Ishikawa (cell line): ENCODE measurements around the gene EIF2AK3.

ENCODE experiments used
- CEBPB ChIP-seq: IDR thresholded peaks from 2 replicates; pipeline ENCODE4 v1.6.1; 2012
- CREB1 ChIP-seq: IDR thresholded peaks from 2 replicates; pipeline ENCODE4 v1.6.1; 2012; ENCODE audit warnings: low read depth
- EGR1 ChIP-seq: IDR thresholded peaks from 2 replicates; pipeline ENCODE4 v1.6.1; 2012
- EP300 ChIP-seq: IDR thresholded peaks from 2 replicates; pipeline ENCODE4 v1.6.1; 2012; ENCODE audit warnings: borderline replicate concordance
- MAX ChIP-seq: IDR thresholded peaks from 2 replicates; pipeline ENCODE4 v1.6.1; 2012
- NFIC ChIP-seq: IDR thresholded peaks from 2 replicates; pipeline ENCODE4 v1.6.1; 2012
- RAD21 ChIP-seq: IDR thresholded peaks from 2 replicates; pipeline ENCODE4 v1.6.1; 2012; ENCODE audit warnings: low read depth
- REST ChIP-seq: IDR thresholded peaks from 2 replicates; pipeline ENCODE4 v1.6.1; 2012; ENCODE audit warnings: low read depth, mild to moderate bottlenecking
- TAF1 ChIP-seq: IDR thresholded peaks from 2 replicates; pipeline ENCODE4 v1.6.1; 2012; ENCODE audit warnings: low read depth, mild to moderate bottlenecking
- TEAD4 ChIP-seq: IDR thresholded peaks from 2 replicates; pipeline ENCODE4 v1.6.1; 2012
- YY1 ChIP-seq: IDR thresholded peaks from 2 replicates; pipeline ENCODE4 v1.6.1; 2012; ENCODE audit warnings: low read depth

GRCh38 chr2:88563129-88563528, 64.1 kb downstream of the EIF2AK3 start:
- no peak for TF ChIP-seq EGR1
- TF ChIP-seq CEBPB, result no peak
- TF ChIP-seq MAX, result no peak
- TF ChIP-seq TEAD4, result no peak
- no peak for TF ChIP-seq REST
- TF ChIP-seq YY1, result no peak
- TF ChIP-seq CREB1, result no peak
- no peak for TF ChIP-seq TAF1
- no peak for TF ChIP-seq RAD21
- no peak for TF ChIP-seq NFIC
- TF ChIP-seq EP300, result no peak
